K562 (cell line): Measurements from ENCODE around the gene TOR1AIP1. TPM values are rescaled to one million over a fixed set of nuclear protein-coding genes. Genes with fewer than 3 reads are reported as not detected.

Source experiments
- BRD4 ChIP-seq: fragments of 200-600 bp; sonication (generic); IDR thresholded peaks from 2 replicates; pipeline ENCODE4 v1.6.1; 2017; ENCODE audit warnings: inconsistent platforms
- CBX2 ChIP-seq: fragments of 200-600 bp; sonication (generic); IDR thresholded peaks from one replicate; pipeline ENCODE4 v1.6.1; 2012; ENCODE audit warnings: mild to moderate bottlenecking, low read length, inconsistent platforms; ENCODE audit not compliant: insufficient read depth, poor library complexity, severe bottlenecking
- CHD2 ChIP-seq: IDR thresholded peaks from 2 replicates; pipeline ENCODE4 v1.6.1; 2011; ENCODE audit warnings: low read depth, low read length
- CTBP1 ChIP-seq: fragments of 450-650 bp; IDR thresholded peaks from 2 replicates; pipeline ENCODE4 v1.6.1; 2016; ENCODE audit warnings: borderline replicate concordance
- IFI16 ChIP-seq: fragments of 250-450 bp; sonication (Bioruptor Pico); IDR thresholded peaks from 2 replicates; pipeline ENCODE4 v2.1.2; 2022; ENCODE audit warnings: mild to moderate bottlenecking, inconsistent platforms
- KAT7 ChIP-seq: sonication (generic); formaldehyde crosslinking; IDR thresholded peaks from 2 replicates; pipeline ENCODE4 v1.8.0; 2022; ENCODE audit warnings: missing genetic modification reagents, mild to moderate bottlenecking, borderline replicate concordance
- KDM1A ChIP-seq, 2 experiments: fragments of 450-650 bp; IDR thresholded peaks; 2 replicates each; pipeline ENCODE4 v1.6.1; 2016; ENCODE audit warnings: mild to moderate bottlenecking in 2 of 2
- KLF1 ChIP-seq: fragments of 450-650 bp; IDR thresholded peaks from 2 replicates; pipeline ENCODE4 v1.6.1; 2016; ENCODE audit warnings: missing genetic modification characterization, missing compliant biosample characterization
- MAFK ChIP-seq: IDR thresholded peaks from 2 replicates; pipeline ENCODE4 v1.6.1; 2011; ENCODE audit warnings: low read length, improper control_type of control experiment
- MCM7 ChIP-seq, 2 experiments: fragments of 450-650 bp; IDR thresholded peaks; 2 replicates each; pipeline ENCODE4 v1.6.1; 2016 to 2018
- NFATC3 ChIP-seq: fragments of 450-650 bp; IDR thresholded peaks from 2 replicates; pipeline ENCODE4 v1.6.1; 2017; ENCODE audit warnings: mild to moderate bottlenecking
- NONO ChIP-seq, 2 experiments: fragments of 200-400 bp in 1 of 2; fragments of 450-650 bp in 1 of 2; formaldehyde crosslinking in 1 of 2; IDR thresholded peaks; 2 replicates each; pipeline ENCODE4 v1.6.1; 2017; ENCODE audit warnings: low read depth in 2 of 2, mild to moderate bottlenecking in 2 of 2, moderate library complexity in 2 of 2, low read length in 1 of 2
- PHF20 ChIP-seq: fragments of 450-650 bp; IDR thresholded peaks from 2 replicates; pipeline ENCODE4 v1.6.1; 2018; ENCODE audit not compliant: partially characterized antibody
- PHF21A ChIP-seq: fragments of 450-650 bp; IDR thresholded peaks from 2 replicates; pipeline ENCODE4 v1.6.1; 2017; ENCODE audit warnings: low read depth, borderline replicate concordance
- POLR2B ChIP-seq: fragments of 450-650 bp; IDR thresholded peaks from 2 replicates; pipeline ENCODE4 v1.6.1; 2018; ENCODE audit warnings: low read depth; ENCODE audit not compliant: partially characterized antibody
- RAD21 ChIP-seq, 2 experiments: fragments of 250-450 bp in 1 of 2; fragments of 450-650 bp in 1 of 2; sonication (Bioruptor Pico) in 1 of 2; formaldehyde crosslinking in 1 of 2; IDR thresholded peaks in 1 of 2; conservative IDR thresholded peaks in 1 of 2; 2 replicates each; pipeline versions ENCODE4 v1.4.0 to v1.8.0; 2020 to 2022; ENCODE audit warnings: mild to moderate bottlenecking in 2 of 2, moderate library complexity in 1 of 2
- SIRT6 ChIP-seq: IDR thresholded peaks from one replicate; pipeline ENCODE4 v1.6.1; 2012; ENCODE audit warnings: low read depth, mild to moderate bottlenecking, control low read depth, inconsistent platforms, low read length, moderate library complexity
- SMC3 ChIP-seq: conservative IDR thresholded peaks from 2 replicates; pipeline ENCODE4 v1.6.1; 2011; ENCODE audit warnings: low read depth, low read length, improper control_type of control experiment; ENCODE audit not compliant: insufficient read depth
- SUPT5H ChIP-seq: fragments of 450-650 bp; IDR thresholded peaks from 2 replicates; pipeline ENCODE4 v1.6.1; 2016
- WHSC1 ChIP-seq: IDR thresholded peaks from one replicate; pipeline ENCODE4 v1.6.1; 2012; ENCODE audit warnings: low read length, control low read depth, inconsistent platforms
- ZNF263 ChIP-seq: sonication (generic); formaldehyde crosslinking; IDR thresholded peaks from 2 replicates; pipeline ENCODE4 v1.8.0; 2022; ENCODE audit warnings: mild to moderate bottlenecking, missing genetic modification reagents, borderline replicate concordance
- ZNF311 ChIP-seq: fragments of 250-450 bp; sonication (Bioruptor Pico); IDR thresholded peaks from 2 replicates; pipeline ENCODE4 v1.4.0; 2020; ENCODE audit warnings: mild to moderate bottlenecking, moderate library complexity
- ZNF583 ChIP-seq: fragments of 250-450 bp; sonication (Bioruptor Pico); IDR thresholded peaks from 2 replicates; pipeline ENCODE4 v1.4.0; 2020
- ZNF707 ChIP-seq: fragments of 250-450 bp; sonication (Bioruptor Pico); conservative IDR thresholded peaks from 2 replicates; pipeline ENCODE4 v1.8.0; 2022; ENCODE audit warnings: inconsistent platforms, mild to moderate bottlenecking, moderate library complexity
- polyA plus RNA-seq, 8 experiments: library from polyadenylated mRNA; depleted of rRNA in 4 of 8; stranded (reverse) in 5 of 8; unstranded in 3 of 8; fragments of >200 nt; fragmentation: Nextera tagmentation in 2 of 8; fragmentation: Illumina TruSeq in 1 of 8; extraction: Ambion mirVana in 2 of 8; extraction: Trizol in 1 of 8; gene quantifications; 2 replicates each; pipeline versions ENCODE4 v1.2.1 to v1.2.3, GENCODE V29; 2011 to 2014; ENCODE audit warnings: inconsistent platforms in 1 of 8, missing spikeins in 1 of 8
- total RNA-seq, 7 experiments: library from RNA; depleted of rRNA in 6 of 7; stranded (reverse); fragments of >200 nt in 6 of 7; fragmentation: Illumina TruSeq in 2 of 7; extraction: Trizol in 2 of 7; gene quantifications; 2 replicates each; pipeline versions ENCODE4 v1.2.1 to v1.2.3, GENCODE V29; 2011 to 2021; ENCODE audit warnings: low replicate concordance in 1 of 7
- TF ChIP-seq, protein P1 (sequence below): IDR thresholded peaks from 2 replicates; pipeline ENCODE4 v1.6.1; 2014; ENCODE audit warnings: antibody characterized with exemption
- TF ChIP-seq, protein P2 (sequence below): fragments of 250-450 bp; sonication (Bioruptor Pico); IDR thresholded peaks from 2 replicates; pipeline ENCODE4 v1.4.0; 2020; ENCODE audit warnings: borderline replicate concordance
- TF ChIP-seq, protein P3 (sequence below): fragments of 450-650 bp; IDR thresholded peaks from 2 replicates; pipeline ENCODE4 v1.6.1; 2016; ENCODE audit warnings: antibody characterized with exemption

Gene TOR1AIP1
- total and polyA plus RNA-seq, 9 of the 15 experiments (the other 6 are each of a cell fraction or from before 2014, with no cell fraction given) = 18.1 to 46.9 (median 35.5) TPM

DNA sequence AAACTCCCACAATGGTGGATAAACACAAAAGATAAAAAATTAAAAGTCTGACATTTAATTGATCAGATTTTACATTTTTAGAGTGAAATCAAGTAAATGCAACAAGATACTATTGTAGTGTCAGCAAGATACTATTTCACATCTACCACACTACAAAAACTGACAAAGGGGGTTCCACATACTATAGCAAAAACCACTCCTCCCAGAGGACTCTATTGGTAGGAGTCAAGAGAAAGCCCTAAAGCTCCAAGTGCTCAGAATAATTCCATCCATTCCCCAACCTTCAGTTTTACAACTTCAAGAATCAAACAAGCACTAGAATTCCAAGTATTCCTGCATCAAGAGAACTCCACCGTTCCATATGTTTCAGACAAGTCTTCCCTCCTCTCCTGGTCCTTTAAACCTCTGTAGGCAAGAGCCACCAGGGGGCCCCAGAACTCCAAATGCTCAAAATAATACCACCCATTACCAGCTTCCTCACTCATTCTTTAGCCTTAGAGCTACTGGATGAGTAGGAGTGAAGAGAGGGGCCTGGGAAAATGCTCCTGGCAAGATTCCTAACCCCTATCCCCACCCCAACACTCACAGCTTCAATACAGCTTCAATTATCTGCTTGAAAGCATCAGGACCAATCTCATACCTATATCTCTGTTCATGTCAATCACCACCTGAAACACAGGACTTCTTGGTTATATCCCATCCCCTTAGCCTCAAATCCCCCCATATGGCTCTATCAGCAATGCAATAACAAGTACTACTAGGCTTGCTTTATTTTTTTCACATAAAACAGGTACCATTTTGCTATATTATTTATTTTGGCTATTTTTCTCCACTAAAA lies 14.4 kb upstream of the TOR1AIP1 start (continued):
- TF ChIP-seq KLF1 (tag) (no peak), SMC3 (peak; percentile 74), SIRT6 (no peak), PHF21A (no peak), CHD2 (no peak), ZNF311 (CRISPR knock-in tag) (no peak), ZNF263 (CRISPR knock-in tag) (no peak), CTBP1 (no peak), CBX2 (no peak), IFI16 (no peak), MCM7 (IDR thresholded peaks at IDR 0.05) (no peak), RAD21 (CRISPR knock-in tag; conservative IDR thresholded peaks at IDR 0.05 in 1 of 2, IDR thresholded peaks at IDR 0.05 in 1 of 2) (peak; percentile 69 to 79), MAFK (no peak), ZNF707 (no peak), BRD4 (no peak), NONO (IDR thresholded peaks at IDR 0.05; ENCODE audit: low read depth in 2 of 2, low read length in 1 of 2) (no peak), PHF20 (no peak), KAT7 (CRISPR knock-in tag) (no peak), SUPT5H (0 out of 2 replicates have a peak, but pooled peaks have one; percentile 37), POLR2B (no peak), WHSC1 (no peak), ZNF583 (CRISPR knock-in tag) (no peak), NFATC3 (0 out of 2 replicates have a peak, but pooled peaks have one; percentile 47), KDM1A (IDR thresholded peaks at IDR 0.05) (no peak)
- TF ChIP-seq, protein P1, sequence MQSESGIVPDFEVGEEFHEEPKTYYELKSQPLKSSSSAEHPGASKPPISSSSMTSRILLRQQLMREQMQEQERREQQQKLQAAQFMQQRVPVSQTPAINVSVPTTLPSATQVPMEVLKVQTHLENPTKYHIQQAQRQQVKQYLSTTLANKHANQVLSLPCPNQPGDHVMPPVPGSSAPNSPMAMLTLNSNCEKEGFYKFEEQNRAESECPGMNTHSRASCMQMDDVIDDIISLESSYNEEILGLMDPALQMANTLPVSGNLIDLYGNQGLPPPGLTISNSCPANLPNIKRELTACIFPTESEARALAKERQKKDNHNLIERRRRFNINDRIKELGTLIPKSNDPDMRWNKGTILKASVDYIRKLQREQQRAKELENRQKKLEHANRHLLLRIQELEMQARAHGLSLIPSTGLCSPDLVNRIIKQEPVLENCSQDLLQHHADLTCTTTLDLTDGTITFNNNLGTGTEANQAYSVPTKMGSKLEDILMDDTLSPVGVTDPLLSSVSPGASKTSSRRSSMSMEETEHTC = no peak
- TF ChIP-seq, protein P2, sequence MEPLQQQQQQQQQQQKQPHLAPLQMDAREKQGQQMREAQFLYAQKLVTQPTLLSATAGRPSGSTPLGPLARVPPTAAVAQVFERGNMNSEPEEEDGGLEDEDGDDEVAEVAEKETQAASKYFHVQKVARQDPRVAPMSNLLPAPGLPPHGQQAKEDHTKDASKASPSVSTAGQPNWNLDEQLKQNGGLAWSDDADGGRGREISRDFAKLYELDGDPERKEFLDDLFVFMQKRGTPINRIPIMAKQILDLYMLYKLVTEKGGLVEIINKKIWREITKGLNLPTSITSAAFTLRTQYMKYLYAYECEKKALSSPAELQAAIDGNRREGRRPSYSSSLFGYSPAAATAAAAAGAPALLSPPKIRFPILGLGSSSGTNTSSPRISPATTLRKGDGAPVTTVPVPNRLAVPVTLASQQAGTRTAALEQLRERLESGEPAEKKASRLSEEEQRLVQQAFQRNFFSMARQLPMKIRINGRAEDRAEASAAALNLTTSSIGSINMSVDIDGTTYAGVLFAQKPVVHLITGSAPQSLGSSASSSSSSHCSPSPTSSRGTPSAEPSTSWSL (CRISPR knock-in tag) = no peak
- TF ChIP-seq, protein P3, sequence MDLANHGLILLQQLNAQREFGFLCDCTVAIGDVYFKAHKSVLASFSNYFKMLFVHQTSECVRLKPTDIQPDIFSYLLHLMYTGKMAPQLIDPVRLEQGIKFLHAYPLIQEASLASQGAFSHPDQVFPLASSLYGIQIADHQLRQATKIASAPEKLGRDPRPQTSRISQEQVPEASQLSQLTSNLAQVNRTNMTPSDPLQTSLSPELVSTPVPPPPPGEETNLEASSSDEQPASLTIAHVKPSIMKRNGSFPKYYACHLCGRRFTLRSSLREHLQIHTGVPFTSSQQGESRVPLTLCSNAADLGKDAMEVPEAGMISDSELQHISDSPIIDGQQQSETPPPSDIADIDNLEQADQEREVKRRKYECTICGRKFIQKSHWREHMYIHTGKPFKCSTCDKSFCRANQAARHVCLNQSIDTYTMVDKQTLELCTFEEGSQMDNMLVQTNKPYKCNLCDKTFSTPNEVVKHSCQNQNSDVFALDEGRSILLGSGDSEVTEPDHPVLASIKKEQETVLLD = no peak
